ENCODE measurements around the gene IFT81. TPM values are rescaled to one million over a fixed set of nuclear protein-coding genes. Genes with fewer than 3 reads are reported as not detected.

IFT81 gene
- total and polyA plus RNA-seq, 2 donors = 7.3 to 8.0 TPM

GRCh38 chr12:110244372-110244771 lies 120.2 kb downstream of the IFT81 start:
- Histone ChIP-seq H3K4me1 (ENCODE audit: control insufficient read depth in 2 of 2, insufficient read depth in 2 of 2, low read length in 2 of 2) (peaks cover 0 to 12% of the 10 kb centered on the region in 2 donors), H3K27me3 (ENCODE audit: control insufficient read depth in 2 of 2, insufficient read depth in 1 of 2, low read length in 1 of 2) (no peaks in the 10 kb centered on the region), H3K27ac (ENCODE audit: low read depth in 1 of 2, low read length in 1 of 2) (no peak overlapping the region), H3K36me3 (ENCODE audit: control insufficient read depth in 2 of 2, insufficient read depth in 2 of 2, low read length in 1 of 2) (no peaks in the 10 kb centered on the region), H3K9me3 (ENCODE audit: control insufficient read depth in 2 of 2, insufficient read depth in 1 of 2, low read length in 1 of 2) (peaks cover 0 to 5% of the 10 kb centered on the region in 2 donors), H3K4me3 (ENCODE audit: low read length in 2 of 2) (no peak overlapping the region)
- DNase-seq (ENCODE audit: low read depth in 6 of 9, low spot score in 9 of 9) = no peak
- WGBS = 98% methylated on average over 12 of the region's 12 CpGs

- Histone ChIP-seq H3K27me3 (ENCODE audit: control insufficient read depth in 2 of 2, insufficient read depth in 1 of 2, low read length in 1 of 2) (no peaks in the 10 kb centered on the region), H3K4me1 (ENCODE audit: control insufficient read depth in 2 of 2, insufficient read depth in 2 of 2, low read length in 2 of 2) (peaks cover 0 to 12% of the 10 kb centered on the region in 2 donors), H3K9me3 (ENCODE audit: control insufficient read depth in 2 of 2, insufficient read depth in 1 of 2, low read length in 1 of 2) (peaks cover 0 to 5% of the 10 kb centered on the region in 2 donors), H3K27ac (ENCODE audit: low read depth in 1 of 2, low read length in 1 of 2) (no peak overlapping the region), H3K36me3 (ENCODE audit: control insufficient read depth in 2 of 2, insufficient read depth in 2 of 2, low read length in 1 of 2) (no peaks in the 10 kb centered on the region), H3K4me3 (ENCODE audit: low read length in 2 of 2) (no peak overlapping the region)
- DNase-seq (ENCODE audit: low read depth in 6 of 9, low spot score in 9 of 9) = no peak
- WGBS = 93% methylated on average over 8 of the region's 8 CpGs
Measured at GRCh38 chr12:110244829-110245228, 120.7 kb downstream of the IFT81 start.

DNA sequence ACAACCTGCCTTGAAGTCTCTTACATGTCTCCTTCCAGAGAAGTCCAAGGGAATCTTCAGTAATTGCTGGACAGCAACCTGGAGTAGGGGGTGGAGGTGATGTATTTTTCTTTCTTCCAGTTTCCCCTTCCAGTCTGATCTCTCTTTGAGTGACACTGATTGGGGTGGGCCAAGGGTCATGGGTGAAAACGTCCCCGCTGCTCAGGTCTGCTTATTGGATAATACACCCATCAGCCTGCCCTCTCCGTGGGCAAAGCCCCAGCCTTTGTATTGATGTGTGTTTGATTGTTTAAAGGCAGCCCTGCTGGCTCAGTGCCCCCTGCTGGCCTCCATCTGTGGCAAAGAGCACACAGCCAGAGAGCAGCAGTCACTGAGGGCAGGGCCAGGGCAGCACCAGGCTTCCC lies 121.2 kb downstream of the IFT81 start:
- DNase-seq (ENCODE audit: low read depth in 6 of 9, low spot score in 9 of 9) = peak in 2 of 9 donors; percentile 19 to 24
- Histone ChIP-seq H3K4me1 (ENCODE audit: control insufficient read depth in 2 of 2, insufficient read depth in 2 of 2, low read length in 2 of 2) (peaks cover 0 to 12% of the 10 kb centered on the region in 2 donors), H3K36me3 (ENCODE audit: control insufficient read depth in 2 of 2, insufficient read depth in 2 of 2, low read length in 1 of 2) (no peaks in the 10 kb centered on the region), H3K27ac (ENCODE audit: low read depth in 1 of 2, low read length in 1 of 2) (no peak overlapping the region), H3K4me3 (ENCODE audit: low read length in 2 of 2) (no peak overlapping the region), H3K9me3 (ENCODE audit: control insufficient read depth in 2 of 2, insufficient read depth in 1 of 2, low read length in 1 of 2) (peaks cover 0 to 5% of the 10 kb centered on the region in 2 donors), H3K27me3 (ENCODE audit: control insufficient read depth in 2 of 2, insufficient read depth in 1 of 2, low read length in 1 of 2) (no peaks in the 10 kb centered on the region)
- WGBS = 88% methylated on average over 3 of the region's 3 CpGs

- H3K9me3 ChIP-seq (ENCODE audit: control insufficient read depth in 2 of 2, insufficient read depth in 1 of 2, low read length in 1 of 2) = peaks cover 0 to 5% of the 10 kb centered on the region in 2 donors
- peak overlapping the region; percentile 8 to 84 for H3K27ac ChIP-seq (ENCODE audit: low read depth in 1 of 2, low read length in 1 of 2)
- H3K4me1 ChIP-seq (ENCODE audit: control insufficient read depth in 2 of 2, insufficient read depth in 2 of 2, low read length in 2 of 2) = peaks cover 0 to 12% of the 10 kb centered on the region in 2 donors
- DNase-seq (ENCODE audit: low read depth in 6 of 9, low spot score in 9 of 9) = no peak
- H3K36me3 ChIP-seq (ENCODE audit: control insufficient read depth in 2 of 2, insufficient read depth in 2 of 2, low read length in 1 of 2) = no peaks in the 10 kb centered on the region
- WGBS = 98% methylated on average over 4 of the region's 4 CpGs
- no peak overlapping the region for H3K4me3 ChIP-seq (ENCODE audit: low read length in 2 of 2)
- H3K27me3 ChIP-seq (ENCODE audit: control insufficient read depth in 2 of 2, insufficient read depth in 1 of 2, low read length in 1 of 2) = no peaks in the 10 kb centered on the region
Measured at GRCh38 chr12:110246636-110247339, 122.6 kb downstream of the IFT81 start.

DNA sequence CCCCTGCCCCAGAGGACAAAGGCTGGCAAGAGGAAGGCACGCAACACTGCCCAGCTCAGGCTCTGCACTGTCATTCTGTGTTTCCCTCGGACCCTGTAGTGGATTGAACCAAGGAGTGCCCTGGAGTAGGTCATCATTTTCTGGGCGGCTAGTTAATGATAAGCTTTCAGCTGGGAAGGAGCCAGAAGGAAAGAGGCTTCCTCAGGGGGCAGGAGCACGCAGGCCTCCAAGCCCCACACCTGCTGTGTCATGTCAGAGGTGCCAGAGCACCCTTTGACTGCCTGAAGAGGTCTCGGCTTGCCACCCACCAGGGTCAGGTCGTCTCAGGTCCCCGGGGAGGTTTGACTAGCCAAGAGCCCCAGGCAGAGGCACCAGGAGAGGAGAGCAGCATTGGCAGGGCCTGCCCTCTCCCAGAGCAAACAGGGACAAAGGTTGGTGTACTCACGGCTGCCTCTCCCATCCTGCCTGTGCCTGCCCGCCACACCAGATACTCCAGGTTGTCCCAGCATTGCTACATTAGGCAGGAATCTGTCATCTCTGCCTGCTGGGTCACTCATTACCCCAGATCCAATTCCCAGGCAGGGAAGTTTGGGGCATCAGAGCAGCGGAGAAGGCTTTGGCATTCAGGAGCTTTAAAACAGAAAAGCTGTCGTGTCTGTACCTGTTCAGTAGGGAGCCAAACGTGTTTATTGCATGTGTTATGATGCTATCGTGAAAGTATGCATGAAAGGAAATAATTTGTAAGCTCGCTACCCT lies 123.4 kb downstream of the IFT81 start:
- peak overlapping the region; percentile 8 to 84 for H3K27ac ChIP-seq (ENCODE audit: low read depth in 1 of 2, low read length in 1 of 2)
- H3K36me3 ChIP-seq (ENCODE audit: control insufficient read depth in 2 of 2, insufficient read depth in 2 of 2, low read length in 1 of 2) = no peaks in the 10 kb centered on the region
- H3K9me3 ChIP-seq (ENCODE audit: control insufficient read depth in 2 of 2, insufficient read depth in 1 of 2, low read length in 1 of 2) = peaks cover 0 to 5% of the 10 kb centered on the region in 2 donors
- H3K27me3 ChIP-seq (ENCODE audit: control insufficient read depth in 2 of 2, insufficient read depth in 1 of 2, low read length in 1 of 2) = no peaks in the 10 kb centered on the region
- WGBS = 93% methylated on average over 14 of the region's 14 CpGs
- no peak for DNase-seq (ENCODE audit: low read depth in 6 of 9, low spot score in 9 of 9)
- no peak overlapping the region for H3K4me3 ChIP-seq (ENCODE audit: low read length in 2 of 2)
- H3K4me1 ChIP-seq (ENCODE audit: control insufficient read depth in 2 of 2, insufficient read depth in 2 of 2, low read length in 2 of 2) = peaks cover 0 to 12% of the 10 kb centered on the region in 2 donors

GRCh38 chr12:110248096-110248447 lies 123.9 kb downstream of the IFT81 start:
- H3K27ac ChIP-seq (ENCODE audit: low read depth in 1 of 2, low read length in 1 of 2) = no peak overlapping the region
- 97% methylated on average over 4 of the region's 4 CpGs for WGBS
- H3K9me3 ChIP-seq (ENCODE audit: control insufficient read depth in 2 of 2, insufficient read depth in 1 of 2, low read length in 1 of 2) = peaks cover 0 to 5% of the 10 kb centered on the region in 2 donors
- DNase-seq (ENCODE audit: low read depth in 6 of 9, low spot score in 9 of 9) = no peak
- no peaks in the 10 kb centered on the region for H3K36me3 ChIP-seq (ENCODE audit: control insufficient read depth in 2 of 2, insufficient read depth in 2 of 2, low read length in 1 of 2)
- H3K4me3 ChIP-seq (ENCODE audit: low read length in 2 of 2) = no peak overlapping the region
- no peaks in the 10 kb centered on the region for H3K27me3 ChIP-seq (ENCODE audit: control insufficient read depth in 2 of 2, insufficient read depth in 1 of 2, low read length in 1 of 2)
- peaks cover 0 to 12% of the 10 kb centered on the region in 2 donors for H3K4me1 ChIP-seq (ENCODE audit: control insufficient read depth in 2 of 2, insufficient read depth in 2 of 2, low read length in 2 of 2)

DNA sequence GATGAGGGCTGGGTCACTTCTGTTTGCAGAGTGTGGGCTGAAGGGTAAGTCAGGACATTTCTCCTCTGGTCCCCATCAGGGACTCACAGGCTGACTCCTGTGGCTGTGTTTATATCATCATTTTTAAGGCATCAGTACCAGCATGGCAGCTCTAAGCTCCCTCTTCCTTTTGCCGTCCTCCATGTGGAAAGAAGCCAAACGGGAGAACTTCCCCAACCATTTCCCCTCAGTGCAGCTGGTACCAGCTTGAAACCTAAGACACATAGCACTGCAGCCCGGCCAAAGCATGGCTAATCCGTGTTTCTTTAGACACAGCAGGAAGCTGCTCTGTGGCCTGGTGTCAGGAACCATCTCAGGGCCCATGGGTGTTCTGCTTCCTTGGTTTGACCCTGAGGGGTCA lies 124.9 kb downstream of the IFT81 start:
- H3K27ac ChIP-seq (ENCODE audit: low read depth in 1 of 2, low read length in 1 of 2) = peak overlapping the region in 1 of 2 donors; percentile 5
- H3K4me1 ChIP-seq (ENCODE audit: control insufficient read depth in 2 of 2, insufficient read depth in 2 of 2, low read length in 2 of 2) = peaks cover 0 to 12% of the 10 kb centered on the region in 2 donors
- DNase-seq (ENCODE audit: low read depth in 6 of 9, low spot score in 9 of 9) = no peak
- H3K27me3 ChIP-seq (ENCODE audit: control insufficient read depth in 2 of 2, insufficient read depth in 1 of 2, low read length in 1 of 2) = no peaks in the 10 kb centered on the region
- H3K9me3 ChIP-seq (ENCODE audit: control insufficient read depth in 2 of 2, insufficient read depth in 1 of 2, low read length in 1 of 2) = peaks cover 0 to 5% of the 10 kb centered on the region in 2 donors
- 59% methylated on average over 4 of the region's 4 CpGs for WGBS
- no peaks in the 10 kb centered on the region for H3K36me3 ChIP-seq (ENCODE audit: control insufficient read depth in 2 of 2, insufficient read depth in 2 of 2, low read length in 1 of 2)
- no peak overlapping the region for H3K4me3 ChIP-seq (ENCODE audit: low read length in 2 of 2)

- peaks cover 0 to 12% of the 10 kb centered on the region in 2 donors for H3K4me1 ChIP-seq (ENCODE audit: control insufficient read depth in 2 of 2, insufficient read depth in 2 of 2, low read length in 2 of 2)
- H3K4me3 ChIP-seq (ENCODE audit: low read length in 2 of 2) = no peak overlapping the region
- no peaks in the 10 kb centered on the region for H3K36me3 ChIP-seq (ENCODE audit: control insufficient read depth in 2 of 2, insufficient read depth in 2 of 2, low read length in 1 of 2)
- peaks cover 0 to 5% of the 10 kb centered on the region in 2 donors for H3K9me3 ChIP-seq (ENCODE audit: control insufficient read depth in 2 of 2, insufficient read depth in 1 of 2, low read length in 1 of 2)
- H3K27me3 ChIP-seq (ENCODE audit: control insufficient read depth in 2 of 2, insufficient read depth in 1 of 2, low read length in 1 of 2) = no peaks in the 10 kb centered on the region
- H3K27ac ChIP-seq (ENCODE audit: low read depth in 1 of 2, low read length in 1 of 2) = peak overlapping the region in 1 of 2 donors; percentile 18
- WGBS = 94% methylated on average over 7 of the region's 7 CpGs
- no peak for DNase-seq (ENCODE audit: low read depth in 6 of 9, low spot score in 9 of 9)
Measured at GRCh38 chr12:110249716-110250225, 125.6 kb downstream of the IFT81 start.

DNA sequence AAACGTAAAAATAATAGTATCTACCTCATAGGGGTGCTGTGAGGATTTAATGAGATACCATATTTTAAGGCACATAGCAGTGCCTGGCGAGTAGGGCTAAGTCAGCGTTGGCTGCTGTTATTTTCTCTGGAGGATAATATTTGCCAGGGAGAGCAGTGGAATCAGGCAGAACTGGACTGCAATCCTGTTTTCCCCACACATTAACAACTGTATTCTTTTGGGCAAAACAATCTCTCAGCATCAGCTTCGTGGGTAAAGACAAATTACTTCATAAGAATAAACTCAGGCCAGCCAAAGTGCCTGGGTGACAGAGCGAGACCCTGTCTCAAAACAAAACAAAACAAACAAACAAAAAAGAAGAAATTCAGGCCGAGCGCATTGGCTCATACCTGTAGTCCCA lies 127.2 kb downstream of the IFT81 start:
- Histone ChIP-seq H3K4me1 (ENCODE audit: control insufficient read depth in 2 of 2, insufficient read depth in 2 of 2, low read length in 2 of 2) (peaks cover 0 to 12% of the 10 kb centered on the region in 2 donors), H3K36me3 (ENCODE audit: control insufficient read depth in 2 of 2, insufficient read depth in 2 of 2, low read length in 1 of 2) (no peaks in the 10 kb centered on the region)

More for the DNA sequence above, 127.2 kb downstream of the IFT81 start:
- Histone ChIP-seq H3K27me3 (ENCODE audit: control insufficient read depth in 2 of 2, insufficient read depth in 1 of 2, low read length in 1 of 2) (no peaks in the 10 kb centered on the region), H3K27ac (ENCODE audit: low read depth in 1 of 2, low read length in 1 of 2) (no peak overlapping the region), H3K9me3 (ENCODE audit: control insufficient read depth in 2 of 2, insufficient read depth in 1 of 2, low read length in 1 of 2) (no peaks in the 10 kb centered on the region), H3K4me3 (ENCODE audit: low read length in 2 of 2) (no peak overlapping the region)
- WGBS = 97% methylated on average over 7 of the region's 7 CpGs
- no peak for DNase-seq (ENCODE audit: low read depth in 6 of 9, low spot score in 9 of 9)
